ENCODE measurements around the gene FRAT1. TPM values are rescaled to one million over a fixed set of nuclear protein-coding genes. Genes with fewer than 3 reads are reported as not detected.

FRAT1 gene
- polyA plus RNA-seq, 3 donors: 17.0 to 34.4 (median 31.2) TPM

GRCh38 chr10:97320480-97321031, 1.5 kb downstream of the FRAT1 start:
- peaks cover 50% of the 10 kb centered on the region for H3K4me1 Mint-ChIP-seq
- peaks cover 4 to 16% of the 10 kb centered on the region in 2 donors for H3K36me3 Mint-ChIP-seq
- Histone ChIP-seq H3K27me3 (ENCODE audit: control insufficient read depth in 2 of 2, insufficient read depth in 2 of 2, low read length in 2 of 2) (no peaks in the 10 kb centered on the region), H4K20me1 (ENCODE audit: insufficient read depth, low read length) (peaks cover 59% of the 10 kb centered on the region), H3K4me2 (replicated peaks; ENCODE audit: extremely low read depth, low read length, poor library complexity, severe bottlenecking) (peak overlapping the region; percentile 77), H2AFZ (ENCODE audit: insufficient read depth, low read depth, low read length, poor library complexity, severe bottlenecking) (peak overlapping the region; percentile 39), H3K79me2 (ENCODE audit: insufficient read depth, low read length) (peaks cover 61% of the 10 kb centered on the region), H3K4me3 (replicated peaks in 1 of 3; ENCODE audit: low read depth in 2 of 3, low read length in 3 of 3) (peak overlapping the region; percentile 88 to 100 (median 96)), H3K36me3 (replicated peaks in 1 of 2; ENCODE audit: control insufficient read depth in 1 of 2, insufficient read depth in 2 of 2, low read length in 2 of 2) (no peaks in the 10 kb centered on the region), H3K9me3 (replicated peaks in 1 of 2; ENCODE audit: control insufficient read depth in 1 of 2, insufficient read depth in 1 of 2, low read length in 2 of 2) (no peaks in the 10 kb centered on the region), H3K27ac (ENCODE audit: low read depth in 1 of 2, low read length in 2 of 2) (peak overlapping the region; percentile 71 to 96), H3K9ac (ENCODE audit: insufficient read depth, low read length, poor library complexity, severe bottlenecking) (peak overlapping the region; percentile 91), H3K4me1 (ENCODE audit: control insufficient read depth in 1 of 2, insufficient read depth in 2 of 2, low read length in 2 of 2) (peaks cover 39 to 46% of the 10 kb centered on the region in 2 donors)
- TF ChIP-seq CTCF (IDR thresholded peaks at IDR 0.05): no peak
- DNase-seq: peak in 1 of 3 donors; percentile 14
- H3K27me3 Mint-ChIP-seq (ENCODE audit: low read depth in 3 of 3): peaks cover 0 to 3% (median 2%) of the 10 kb centered on the region in 3 donors
- WGBS (ENCODE audit: insufficient coverage): 2% methylated on average over 15 of the region's 24 CpGs
- peak overlapping the region; percentile 97 to 98 for H3K4me3 Mint-ChIP-seq
- intact Hi-C loops (cut with micrococcal nuclease): loop anchor here (1.0 to 5.0 kb wide), 4 partner anchors 10 to 80 kb away; partner anchors contain the start of genes FRAT2 (in 1 of the 2) and RRP12 (in 1 of the 2)
- H3K9me3 Mint-ChIP-seq: peaks cover 0 to 6% (median 0%) of the 10 kb centered on the region in 7 donors
- H3K27ac Mint-ChIP-seq: peak overlapping the region; percentile 88 to 97 (median 93)

- Histone ChIP-seq H3K4me2 (replicated peaks; ENCODE audit: extremely low read depth, low read length, poor library complexity, severe bottlenecking) (peak overlapping the region; percentile 77), H3K79me2 (ENCODE audit: insufficient read depth, low read length) (peaks cover 68% of the 10 kb centered on the region), H3K27me3 (ENCODE audit: control insufficient read depth in 2 of 2, insufficient read depth in 2 of 2, low read length in 2 of 2) (no peaks in the 10 kb centered on the region), H4K20me1 (ENCODE audit: insufficient read depth, low read length) (peaks cover 66% of the 10 kb centered on the region), H3K36me3 (replicated peaks in 1 of 2; ENCODE audit: control insufficient read depth in 1 of 2, insufficient read depth in 2 of 2, low read length in 2 of 2) (peaks cover 0 to 6% of the 10 kb centered on the region in 2 donors), H2AFZ (ENCODE audit: insufficient read depth, low read depth, low read length, poor library complexity, severe bottlenecking) (no peak overlapping the region), H3K9me3 (replicated peaks in 1 of 2; ENCODE audit: control insufficient read depth in 1 of 2, insufficient read depth in 1 of 2, low read length in 2 of 2) (no peaks in the 10 kb centered on the region), H3K4me1 (ENCODE audit: control insufficient read depth in 1 of 2, insufficient read depth in 2 of 2, low read length in 2 of 2) (peaks cover 35 to 42% of the 10 kb centered on the region in 2 donors), H3K4me3 (replicated peaks in 1 of 3; ENCODE audit: low read depth in 2 of 3, low read length in 3 of 3) (peak overlapping the region; percentile 88 to 100 (median 96)), H3K27ac (ENCODE audit: low read depth in 1 of 2, low read length in 2 of 2) (peak overlapping the region; percentile 71 to 96), H3K9ac (ENCODE audit: insufficient read depth, low read length, poor library complexity, severe bottlenecking) (peak overlapping the region; percentile 91)
- H3K27me3 Mint-ChIP-seq (ENCODE audit: low read depth in 3 of 3): peaks cover 0 to 3% (median 2%) of the 10 kb centered on the region in 3 donors
- intact Hi-C loops (cut with micrococcal nuclease): loop anchor here (1.0 to 5.0 kb wide), 4 partner anchors 9 to 80 kb away; partner anchors contain the start of genes FRAT2 (in 1 of the 2) and RRP12 (in 1 of the 2)
- TF ChIP-seq CTCF (IDR thresholded peaks at IDR 0.05): no peak
- H3K27ac Mint-ChIP-seq: peak overlapping the region; percentile 88 to 97 (median 93)
- peaks cover 11 to 22% of the 10 kb centered on the region in 2 donors for H3K36me3 Mint-ChIP-seq
- WGBS (ENCODE audit: insufficient coverage): under 1% methylated on average over 30 of the region's 38 CpGs
- peaks cover 0 to 6% (median 0%) of the 10 kb centered on the region in 7 donors for H3K9me3 Mint-ChIP-seq
- peak overlapping the region; percentile 97 to 98 for H3K4me3 Mint-ChIP-seq
- peaks cover 52% of the 10 kb centered on the region for H3K4me1 Mint-ChIP-seq
- peak; percentile 62 to 77 (median 62) for DNase-seq
Measured at GRCh38 chr10:97321032-97321803, 2.1 kb downstream of the FRAT1 start.
